K562 (cell line): ENCODE data around the gene SSBP1. TPM values are rescaled to one million over a fixed set of nuclear protein-coding genes. Genes with fewer than 3 reads are reported as not detected.

ENCODE experiments used
- ATAC-seq: fragments of 200-7000 bp; cut with Tn5 transposase; 3 replicates; pipeline ENCODE4 v1.9.1; 2020; ENCODE audit warnings: moderate library complexity
- BruUV-seq: library from RNA; stranded (reverse); fragments of 400-500 nt; replicated peaks from 2 replicates; lab custom pipeline; 2021; lab: Mats Ljungman, UMichigan
- CTCF ChIA-PET: fragments of 300-600 bp; formaldehyde crosslinking; extraction: SDS; loops from one replicate; lab custom pipeline; 2021; ENCODE audit warnings: low intra/inter-chr PET ratio; lab: Yijun Ruan, JAX
- POLR2A ChIA-PET: fragments of 300-600, 350-650 bp; sonication (Branson Sonifier 250); formaldehyde crosslinking; extraction: SDS; loops from one replicate; lab custom pipeline; 2021; ENCODE audit warnings: antibody characterized with exemption, inconsistent platforms; lab: Yijun Ruan, JAX
- DNase-seq, 4 experiments: peaks; one replicate each; pipeline versions ENCODE4 v3.0.0 to v3.0.0-alpha.2; 2011 to 2018; ENCODE audit warnings: low spot score in 3 of 4, mixed read lengths in 3 of 4; ENCODE audit errors: extremely low read depth in 1 of 4
- FAIRE-seq: peaks from 2 replicates; lab custom pipeline; 2011; peaks lifted over from hg19 to GRCh38; lab: Jason Lieb, UNC
- H2AFZ ChIP-seq: 2 replicates; pipeline ENCODE4 v1.6.0; 2011; ENCODE audit warnings: low read depth, low read length, control low read depth, inconsistent platforms
- H3K27ac ChIP-seq: fragments of 200-600 bp; 3 replicates; pipeline ENCODE4 v1.8.0; 2011; ENCODE audit warnings: low read depth, mild to moderate bottlenecking, control low read depth, inconsistent platforms, low read length, moderate library complexity, mixed read lengths; ENCODE audit errors: extremely low read depth
- H3K27me3 ChIP-seq, 2 experiments: fragments of 300-600 bp in 1 of 2; 2 replicates in 1 of 2; 3 replicates in 1 of 2; pipeline versions ENCODE4 v1.6.0 to v1.8.0; 2011; ENCODE audit warnings: inconsistent platforms in 2 of 2, low read length in 2 of 2, mild to moderate bottlenecking in 1 of 2, mixed read lengths in 1 of 2, moderate library complexity in 1 of 2; ENCODE audit not compliant: control insufficient read depth in 2 of 2, insufficient read depth in 2 of 2
- H3K36me3 ChIP-seq: fragments of 300-600 bp; 3 replicates; pipeline ENCODE4 v1.8.0; 2011; ENCODE audit warnings: mild to moderate bottlenecking, low read length, inconsistent platforms; ENCODE audit not compliant: control insufficient read depth, insufficient read depth
- H3K4me1 ChIP-seq, 2 experiments: fragments of 200-600 bp in 1 of 2; replicated peaks in 1 of 2; 2 replicates in 1 of 2; 3 replicates in 1 of 2; pipeline versions ENCODE4 v1.5.1 to v1.8.0; 2011; ENCODE audit warnings: inconsistent platforms in 2 of 2, low read length in 2 of 2, mild to moderate bottlenecking in 1 of 2, mixed read lengths in 1 of 2, moderate library complexity in 1 of 2; ENCODE audit not compliant: control insufficient read depth in 2 of 2, insufficient read depth in 2 of 2
- H3K4me2 ChIP-seq: 2 replicates; pipeline ENCODE4 v1.6.1; 2011; ENCODE audit warnings: low read length, control low read depth, inconsistent platforms, mixed read lengths; ENCODE audit not compliant: insufficient read depth
- H3K4me3 ChIP-seq: fragments of 200-600 bp; sonication (generic), shearing (Covaris generic); 2 replicates; pipeline ENCODE4 v1.5.1; 2016; ENCODE audit warnings: control low read depth, inconsistent platforms
- H3K79me2 ChIP-seq: fragments of 200-600 bp; 3 replicates; pipeline ENCODE4 v1.8.0; 2011; ENCODE audit warnings: low read length, inconsistent platforms; ENCODE audit not compliant: control insufficient read depth, insufficient read depth
- H3K9ac ChIP-seq, 2 experiments: 2 replicates each; pipeline versions ENCODE4 v1.6.0 to v1.6.1; 2011; ENCODE audit warnings: low read depth in 2 of 2, low read length in 2 of 2, control low read depth in 1 of 2, inconsistent platforms in 1 of 2, mild to moderate bottlenecking in 1 of 2, mixed read lengths in 1 of 2; ENCODE audit not compliant: insufficient read depth in 1 of 2
- H3K9me1 ChIP-seq: one replicate; pipeline ENCODE4 v1.6.0; 2011; ENCODE audit warnings: inconsistent platforms, mild to moderate bottlenecking, low read length, moderate library complexity; ENCODE audit not compliant: control insufficient read depth, insufficient read depth
- H3K9me3 ChIP-seq: replicated peaks from 2 replicates; pipeline ENCODE4 v1.5.1; 2011; ENCODE audit warnings: low read depth, low read length, inconsistent platforms; ENCODE audit not compliant: control insufficient read depth, insufficient read depth
- H4K20me1 ChIP-seq: replicated peaks from 2 replicates; pipeline ENCODE4 v1.6.1; 2011; ENCODE audit warnings: low read length, inconsistent platforms, mixed read lengths; ENCODE audit not compliant: control insufficient read depth, insufficient read depth
- ATF2 ChIP-seq: sonication (generic); formaldehyde crosslinking; IDR thresholded peaks from 2 replicates; pipeline ENCODE4 v1.8.1; 2022; ENCODE audit warnings: missing genetic modification reagents
- BRCA1 ChIP-seq, 2 experiments: fragments of 450-650 bp in 1 of 2; sonication (generic) in 1 of 2; formaldehyde crosslinking in 1 of 2; IDR thresholded peaks; 2 replicates each; pipeline versions ENCODE4 v1.5.0 to v1.6.1; 2017 to 2020; ENCODE audit warnings: mild to moderate bottlenecking in 1 of 2, missing genetic modification reagents in 1 of 2
- C11orf30 ChIP-seq: fragments of 450-650 bp; IDR thresholded peaks from 2 replicates; pipeline ENCODE4 v1.6.1; 2016; ENCODE audit warnings: low read depth, mild to moderate bottlenecking
- MAFF ChIP-seq: IDR thresholded peaks from 2 replicates; pipeline ENCODE4 v1.6.1; 2012; ENCODE audit warnings: low read length, improper control_type of control experiment
- MYBL2 ChIP-seq, 2 experiments: fragments of 450-650 bp in 1 of 2; sonication (generic) in 1 of 2; formaldehyde crosslinking in 1 of 2; IDR thresholded peaks; 2 replicates each; pipeline versions ENCODE4 v1.6.1 to v1.8.1; 2017 to 2022; ENCODE audit warnings: borderline replicate concordance in 1 of 2, inconsistent platforms in 1 of 2, low read depth in 1 of 2, mild to moderate bottlenecking in 1 of 2, missing genetic modification reagents in 1 of 2, moderate library complexity in 1 of 2
- PHB2 ChIP-seq: fragments of 450-650 bp; IDR thresholded peaks from 2 replicates; pipeline ENCODE4 v1.6.1; 2017; ENCODE audit warnings: low read depth
- SPI1 ChIP-seq: IDR thresholded peaks from 2 replicates; pipeline ENCODE4 v1.6.1; 2011; ENCODE audit warnings: low read depth, low read length, control low read depth, borderline replicate concordance
- WGBS: fragments of 100-300 bp; shearing (Covaris generic); methylation state at CpG from one replicate; pipeline ENCODE4 v1.1.6; 2016; ENCODE audit warnings: low coverage, mixed read lengths; ENCODE audit not compliant: insufficient coverage; ENCODE audit errors: missing lambda C conversion rate; 5-methylcytosine and 5-hydroxymethylcytosine counted together
- in situ Hi-C: fragments of 300-500 bp; cut with MboI; formaldehyde crosslinking; loops from 4 replicates; pipeline ENCODE4 v1.15.0; 2018; ENCODE audit warnings: inconsistent platforms, mixed read lengths
- intact Hi-C: fragments of 100-400 bp; cut with micrococcal nuclease; formaldehyde crosslinking; loops from 2 replicates; pipeline ENCODE4 v1.14.2; 2022
- polyA plus RNA-seq, 8 experiments: library from polyadenylated mRNA; depleted of rRNA in 4 of 8; stranded (reverse) in 5 of 8; unstranded in 3 of 8; fragments of >200 nt; fragmentation: Nextera tagmentation in 2 of 8; fragmentation: Illumina TruSeq in 1 of 8; extraction: Ambion mirVana in 2 of 8; extraction: Trizol in 1 of 8; gene quantifications; 2 replicates each; pipeline versions ENCODE4 v1.2.1 to v1.2.3, GENCODE V29; 2011 to 2014; ENCODE audit warnings: inconsistent platforms in 1 of 8, missing spikeins in 1 of 8
- total RNA-seq, 7 experiments: library from RNA; depleted of rRNA in 6 of 7; stranded (reverse); fragments of >200 nt in 6 of 7; fragmentation: Illumina TruSeq in 2 of 7; extraction: Trizol in 2 of 7; gene quantifications; 2 replicates each; pipeline versions ENCODE4 v1.2.1 to v1.2.3, GENCODE V29; 2011 to 2021; ENCODE audit warnings: low replicate concordance in 1 of 7
- TF ChIP-seq, protein P1 (sequence below): sonication (generic); formaldehyde crosslinking; IDR thresholded peaks from 2 replicates; pipeline ENCODE4 v1.8.0; 2022; ENCODE audit warnings: mild to moderate bottlenecking, missing genetic modification reagents
- TF ChIP-seq, protein P2 (sequence below): fragments of 250-450 bp; sonication (Bioruptor Pico); IDR thresholded peaks from 2 replicates; pipeline ENCODE4 v1.8.0; 2021; ENCODE audit warnings: mild to moderate bottlenecking, moderate library complexity
- TF ChIP-seq, protein P3 (sequence below): fragments of 250-450 bp; sonication (Bioruptor Pico); IDR thresholded peaks from 2 replicates; pipeline ENCODE4 v1.8.0; 2021; ENCODE audit warnings: moderate library complexity, mild to moderate bottlenecking, inconsistent platforms

Gene SSBP1
- total and polyA plus RNA-seq, 9 of the 15 experiments (the other 6 are each of a cell fraction or from before 2014, with no cell fraction given) = 404 to 1,996 (median 835) TPM

DNA sequence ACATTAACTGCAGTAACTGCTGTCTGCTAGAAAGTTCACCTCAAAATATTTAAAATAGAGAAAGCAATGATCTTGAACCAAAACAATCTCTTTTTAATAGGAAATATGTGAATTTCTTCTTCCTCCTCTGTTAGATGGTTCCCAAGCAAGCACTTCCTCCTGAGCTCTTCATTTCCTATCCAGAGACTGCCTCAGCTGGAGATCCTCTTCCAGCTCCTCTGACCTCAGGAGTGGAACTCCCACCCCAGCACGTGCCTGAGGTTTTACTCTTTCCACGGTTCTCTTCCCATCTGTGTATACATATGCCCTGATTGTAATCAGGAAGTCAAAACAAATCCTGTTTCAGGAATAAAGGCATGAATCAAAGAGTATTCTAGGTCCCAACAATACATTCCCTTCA, 41.8 kb upstream of the SSBP1 start:
- CTCF ChIA-PET = no interaction called here
- H3K9me1 ChIP-seq = no peaks in the 10 kb centered on the region
- POLR2A ChIA-PET = interaction anchor here (0.5 to 0.7 kb wide), 2 partner anchors 24 to 1720 kb away, joined by 3 read pairs; no protein-coding TSS in a partner anchor
- H3K36me3 ChIP-seq = no peaks in the 10 kb centered on the region
- FAIRE-seq (no peak), DNase-seq (no peak), ATAC-seq (no peak)
- H3K4me1 ChIP-seq = peaks cover 0 to under 1% of the 10 kb centered on the region in 2 experiments; a peak in 2 of 5 replicates
- intact Hi-C loops (no loop called here), in situ Hi-C loops (no loop called here)
- no peak overlapping the region for H3K4me3 ChIP-seq
- no peak overlapping the region for H3K4me2 ChIP-seq
- no peaks in the 10 kb centered on the region for H3K9me3 ChIP-seq
- WGBS = 0% methylated on average over 2 of the region's 2 CpGs
- no peaks in the 10 kb centered on the region for H3K79me2 ChIP-seq
- no peak overlapping the region for H2AFZ ChIP-seq
- peaks cover 29 to 35% of the 10 kb centered on the region in 2 experiments for H3K27me3 ChIP-seq
- no peak overlapping the region for H3K9ac ChIP-seq
- no peak overlapping the region for H3K27ac ChIP-seq
- no TSS peak for BruUV-seq
- no peaks in the 10 kb centered on the region; the same call in none of the 2 replicates for H4K20me1 ChIP-seq
- TF ChIP-seq BRCA1 (IDR thresholded peaks at IDR 0.05) (no peak), BRCA1 (CRISPR knock-in tag; IDR thresholded peaks at IDR 0.05) (no peak), MYBL2 (IDR thresholded peaks at IDR 0.05; ENCODE audit: low read depth) (no peak), MYBL2 (CRISPR knock-in tag; IDR thresholded peaks at IDR 0.05; ENCODE audit: borderline replicate concordance) (no peak), MAFF (no peak), SPI1 (no peak), PHB2 (no peak), ATF2 (CRISPR knock-in tag) (no peak), C11orf30 (no peak)
- TF ChIP-seq, protein P1, sequence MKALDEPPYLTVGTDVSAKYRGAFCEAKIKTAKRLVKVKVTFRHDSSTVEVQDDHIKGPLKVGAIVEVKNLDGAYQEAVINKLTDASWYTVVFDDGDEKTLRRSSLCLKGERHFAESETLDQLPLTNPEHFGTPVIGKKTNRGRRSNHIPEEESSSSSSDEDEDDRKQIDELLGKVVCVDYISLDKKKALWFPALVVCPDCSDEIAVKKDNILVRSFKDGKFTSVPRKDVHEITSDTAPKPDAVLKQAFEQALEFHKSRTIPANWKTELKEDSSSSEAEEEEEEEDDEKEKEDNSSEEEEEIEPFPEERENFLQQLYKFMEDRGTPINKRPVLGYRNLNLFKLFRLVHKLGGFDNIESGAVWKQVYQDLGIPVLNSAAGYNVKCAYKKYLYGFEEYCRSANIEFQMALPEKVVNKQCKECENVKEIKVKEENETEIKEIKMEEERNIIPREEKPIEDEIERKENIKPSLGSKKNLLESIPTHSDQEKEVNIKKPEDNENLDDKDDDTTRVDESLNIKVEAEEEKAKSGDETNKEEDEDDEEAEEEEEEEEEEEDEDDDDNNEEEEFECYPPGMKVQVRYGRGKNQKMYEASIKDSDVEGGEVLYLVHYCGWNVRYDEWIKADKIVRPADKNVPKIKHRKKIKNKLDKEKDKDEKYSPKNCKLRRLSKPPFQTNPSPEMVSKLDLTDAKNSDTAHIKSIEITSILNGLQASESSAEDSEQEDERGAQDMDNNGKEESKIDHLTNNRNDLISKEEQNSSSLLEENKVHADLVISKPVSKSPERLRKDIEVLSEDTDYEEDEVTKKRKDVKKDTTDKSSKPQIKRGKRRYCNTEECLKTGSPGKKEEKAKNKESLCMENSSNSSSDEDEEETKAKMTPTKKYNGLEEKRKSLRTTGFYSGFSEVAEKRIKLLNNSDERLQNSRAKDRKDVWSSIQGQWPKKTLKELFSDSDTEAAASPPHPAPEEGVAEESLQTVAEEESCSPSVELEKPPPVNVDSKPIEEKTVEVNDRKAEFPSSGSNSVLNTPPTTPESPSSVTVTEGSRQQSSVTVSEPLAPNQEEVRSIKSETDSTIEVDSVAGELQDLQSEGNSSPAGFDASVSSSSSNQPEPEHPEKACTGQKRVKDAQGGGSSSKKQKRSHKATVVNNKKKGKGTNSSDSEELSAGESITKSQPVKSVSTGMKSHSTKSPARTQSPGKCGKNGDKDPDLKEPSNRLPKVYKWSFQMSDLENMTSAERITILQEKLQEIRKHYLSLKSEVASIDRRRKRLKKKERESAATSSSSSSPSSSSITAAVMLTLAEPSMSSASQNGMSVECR (CRISPR knock-in tag) = no peak
- TF ChIP-seq, protein P2, sequence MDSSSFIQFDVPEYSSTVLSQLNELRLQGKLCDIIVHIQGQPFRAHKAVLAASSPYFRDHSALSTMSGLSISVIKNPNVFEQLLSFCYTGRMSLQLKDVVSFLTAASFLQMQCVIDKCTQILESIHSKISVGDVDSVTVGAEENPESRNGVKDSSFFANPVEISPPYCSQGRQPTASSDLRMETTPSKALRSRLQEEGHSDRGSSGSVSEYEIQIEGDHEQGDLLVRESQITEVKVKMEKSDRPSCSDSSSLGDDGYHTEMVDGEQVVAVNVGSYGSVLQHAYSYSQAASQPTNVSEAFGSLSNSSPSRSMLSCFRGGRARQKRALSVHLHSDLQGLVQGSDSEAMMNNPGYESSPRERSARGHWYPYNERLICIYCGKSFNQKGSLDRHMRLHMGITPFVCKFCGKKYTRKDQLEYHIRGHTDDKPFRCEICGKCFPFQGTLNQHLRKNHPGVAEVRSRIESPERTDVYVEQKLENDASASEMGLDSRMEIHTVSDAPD = no peak
- TF ChIP-seq, protein P3, sequence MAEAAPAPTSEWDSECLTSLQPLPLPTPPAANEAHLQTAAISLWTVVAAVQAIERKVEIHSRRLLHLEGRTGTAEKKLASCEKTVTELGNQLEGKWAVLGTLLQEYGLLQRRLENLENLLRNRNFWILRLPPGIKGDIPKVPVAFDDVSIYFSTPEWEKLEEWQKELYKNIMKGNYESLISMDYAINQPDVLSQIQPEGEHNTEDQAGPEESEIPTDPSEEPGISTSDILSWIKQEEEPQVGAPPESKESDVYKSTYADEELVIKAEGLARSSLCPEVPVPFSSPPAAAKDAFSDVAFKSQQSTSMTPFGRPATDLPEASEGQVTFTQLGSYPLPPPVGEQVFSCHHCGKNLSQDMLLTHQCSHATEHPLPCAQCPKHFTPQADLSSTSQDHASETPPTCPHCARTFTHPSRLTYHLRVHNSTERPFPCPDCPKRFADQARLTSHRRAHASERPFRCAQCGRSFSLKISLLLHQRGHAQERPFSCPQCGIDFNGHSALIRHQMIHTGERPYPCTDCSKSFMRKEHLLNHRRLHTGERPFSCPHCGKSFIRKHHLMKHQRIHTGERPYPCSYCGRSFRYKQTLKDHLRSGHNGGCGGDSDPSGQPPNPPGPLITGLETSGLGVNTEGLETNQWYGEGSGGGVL (CRISPR knock-in tag) = no peak
